A673 (cell line): Measurements from ENCODE around the gene SCNN1A. TPM values are rescaled to one million over a fixed set of nuclear protein-coding genes. Genes with fewer than 3 reads are reported as not detected.

ENCODE experiments used
- BruUV-seq: library from RNA; stranded (reverse); fragments of 400-500 nt; replicated peaks from 2 replicates; lab custom pipeline; 2021; lab: Mats Ljungman, UMichigan
- CTCF ChIA-PET: fragments of 300-600 bp; sonication (Branson Sonifier 250); formaldehyde crosslinking; loops from one replicate; lab custom pipeline; 2022; ENCODE audit warnings: antibody characterized with exemption; lab: Charles Lee
- POLR2A ChIA-PET: fragments of 300-600 bp; sonication (Branson Sonifier 250); formaldehyde crosslinking; loops from one replicate; lab custom pipeline; 2022; ENCODE audit warnings: antibody characterized with exemption; ENCODE audit not compliant: low non-redundant PET; lab: Charles Lee
- DNase-seq: peaks from one replicate; pipeline ENCODE4 v3.0.0-alpha.2; 2015; ENCODE audit warnings: low spot score
- H3K27ac ChIP-seq: fragments of 200-600 bp; sonication (generic); 2 replicates; pipeline ENCODE4 v1.5.1; 2016; ENCODE audit warnings: mixed run types, low read depth, mild to moderate bottlenecking, mixed read lengths, antibody characterized with exemption, low read length; ENCODE audit not compliant: poor library complexity, severe bottlenecking
- H3K27me3 ChIP-seq: fragments of 200-600 bp; sonication (generic); replicated peaks from 2 replicates; pipeline ENCODE4 v1.6.1; 2017; ENCODE audit warnings: mixed run types, low read depth, mild to moderate bottlenecking, mixed read lengths, antibody characterized with exemption, low read length; ENCODE audit not compliant: insufficient read depth, poor library complexity
- H3K36me3 ChIP-seq: fragments of 200-600 bp; sonication (generic); 2 replicates; pipeline ENCODE4 v1.6.1; 2016; ENCODE audit warnings: mixed run types, mild to moderate bottlenecking, mixed read lengths, antibody characterized with exemption, low read length; ENCODE audit not compliant: insufficient read depth, poor library complexity, severe bottlenecking
- H3K4me1 ChIP-seq: fragments of 200-600 bp; sonication (generic); 2 replicates; pipeline ENCODE4 v1.6.1; 2017; ENCODE audit warnings: mixed run types, mild to moderate bottlenecking, mixed read lengths, antibody characterized with exemption, low read length; ENCODE audit not compliant: insufficient read depth, poor library complexity, severe bottlenecking
- H3K4me3 ChIP-seq: fragments of 200-600 bp; sonication (generic); 2 replicates; pipeline ENCODE4 v1.5.1; 2016; ENCODE audit warnings: low read depth, mixed run types, mild to moderate bottlenecking, mixed read lengths, low read length; ENCODE audit not compliant: poor library complexity, severe bottlenecking
- H3K9me3 ChIP-seq: fragments of 200-600 bp; sonication (generic); 2 replicates; pipeline ENCODE4 v1.6.1; 2016; ENCODE audit warnings: mixed run types, low read depth, mild to moderate bottlenecking, mixed read lengths, antibody characterized with exemption, low read length; ENCODE audit not compliant: poor library complexity, severe bottlenecking
- CTCF ChIP-seq: fragments of 300-800, 200-600 bp; sonication (generic); conservative IDR thresholded peaks from 2 replicates; pipeline ENCODE4 v1.5.1; 2017; ENCODE audit warnings: low read depth, mild to moderate bottlenecking, antibody characterized with exemption, low read length, moderate library complexity, mixed read lengths
- EZH2 ChIP-seq: fragments of 200-600 bp; sonication (generic); IDR thresholded peaks from 2 replicates; pipeline ENCODE4 v1.6.1; 2017; ENCODE audit warnings: borderline replicate concordance, low read depth, mild to moderate bottlenecking, mixed read lengths, antibody characterized with exemption, low read length; ENCODE audit not compliant: poor library complexity, severe bottlenecking
- intact Hi-C: fragments of 100-400 bp; cut with micrococcal nuclease; formaldehyde crosslinking; loops from one replicate; pipeline ENCODE4 v1.10.0; 2022; ENCODE audit not compliant: unreplicated experiment
- total RNA-seq: library from RNA; stranded (reverse); gene quantifications from 2 replicates; pipeline ENCODE4 v1.2.3, GENCODE V29; 2021

The SCNN1A gene
- total RNA-seq, 1 experiment from 2014 or later: not detected

- DNase-seq: no peak
- TF ChIP-seq CTCF: no peak
- TF ChIP-seq EZH2: no peak
- ChIA-PET POLR2A (interaction anchor here (0.6 to 0.7 kb wide), 4 partner anchors 16 to 111 kb away, joined by 4 to 13 read pairs (median 8); no protein-coding TSS in a partner anchor), CTCF (interaction anchor here (0.7 kb wide), 1 partner anchor 23 kb away, joined by 10 read pairs; no protein-coding TSS in a partner anchor)
- Histone ChIP-seq H3K27me3 (no peaks in the 10 kb centered on the region), H3K4me1 (peaks cover 8% of the 10 kb centered on the region), H3K4me3 (no peak overlapping the region), H3K36me3 (no peaks in the 10 kb centered on the region), H3K27ac (no peak overlapping the region), H3K9me3 (no peaks in the 10 kb centered on the region)
- intact Hi-C loops: no loop called here
- no TSS peak for BruUV-seq
Measured at GRCh38 chr12:6358881-6359280, 16.5 kb downstream of the SCNN1A start.

GRCh38 chr12:6356374-6356820, 19.0 kb downstream of the SCNN1A start:
- TF ChIP-seq EZH2 (no peak), CTCF (no peak)
- Histone ChIP-seq H3K27me3 (no peaks in the 10 kb centered on the region), H3K4me1 (no peaks in the 10 kb centered on the region), H3K27ac (no peak overlapping the region), H3K36me3 (no peaks in the 10 kb centered on the region), H3K9me3 (no peaks in the 10 kb centered on the region), H3K4me3 (no peak overlapping the region)
- intact Hi-C loops: no loop called here
- POLR2A ChIA-PET: no interaction called here
- no TSS peak for BruUV-seq
- no peak for DNase-seq
- CTCF ChIA-PET: no interaction called here

GRCh38 chr12:6355491-6356373, 19.6 kb downstream of the SCNN1A start:
- H3K27me3 ChIP-seq: no peaks in the 10 kb centered on the region
- H3K4me1 ChIP-seq: no peaks in the 10 kb centered on the region
- ChIA-PET POLR2A (no interaction called here), CTCF (no interaction called here)
- H3K36me3 ChIP-seq: no peaks in the 10 kb centered on the region
- TF ChIP-seq EZH2: no peak
- TF ChIP-seq CTCF: no peak
- DNase-seq: no peak
- no peak overlapping the region for H3K27ac ChIP-seq
- no peaks in the 10 kb centered on the region for H3K9me3 ChIP-seq
- BruUV-seq: no TSS peak
- H3K4me3 ChIP-seq: no peak overlapping the region
- intact Hi-C loops: no loop called here
